Glutamatergic neuron (in vitro differentiated cells): ENCODE measurements around the gene MAST4. TPM values are rescaled to one million over a fixed set of nuclear protein-coding genes. Genes with fewer than 3 reads are reported as not detected.

ENCODE experiments used
- DNase-seq: peaks from one replicate; pipeline ENCODE4 v3.0.0; 2022
- H3K27ac Mint-ChIP-seq: one replicate; pipeline ENCODE4 v1.8.0; 2020; ENCODE audit warnings: mild to moderate bottlenecking, mixed read lengths, inconsistent platforms; ENCODE audit not compliant: unreplicated experiment
- H3K27me3 Mint-ChIP-seq: one replicate; pipeline ENCODE4 v1.8.0; 2020; ENCODE audit warnings: mild to moderate bottlenecking, moderate library complexity, mixed read lengths, inconsistent platforms; ENCODE audit not compliant: unreplicated experiment
- H3K36me3 Mint-ChIP-seq: one replicate; pipeline ENCODE4 v1.8.0; 2020; ENCODE audit warnings: mild to moderate bottlenecking, mixed read lengths, inconsistent platforms; ENCODE audit not compliant: unreplicated experiment
- H3K4me1 Mint-ChIP-seq: one replicate; pipeline ENCODE4 v1.8.0; 2020; ENCODE audit warnings: mild to moderate bottlenecking, low read depth, mixed read lengths, inconsistent platforms; ENCODE audit not compliant: unreplicated experiment
- H3K4me3 Mint-ChIP-seq: one replicate; pipeline ENCODE4 v1.8.0; 2020; ENCODE audit warnings: mild to moderate bottlenecking, mixed read lengths, inconsistent platforms; ENCODE audit not compliant: unreplicated experiment
- H3K9me3 Mint-ChIP-seq: one replicate; pipeline ENCODE4 v1.8.0; 2020; ENCODE audit warnings: mild to moderate bottlenecking, moderate library complexity, mixed read lengths, inconsistent platforms; ENCODE audit not compliant: unreplicated experiment
- total RNA-seq: library from RNA; stranded (reverse); fragmentation: NEBNext Ultra II Directional; extraction: Animal tissue kit (Norgen Biotek cat#: 25700); gene quantifications from one replicate; pipeline ENCODE4 v1.2.1, GENCODE V29; 2021; ENCODE audit not compliant: unreplicated experiment
- TF ChIP-seq, protein P1 (sequence below): fragments of 200-600 bp; sonication (generic); IDR thresholded peaks from one replicate; pipeline ENCODE4 v1.5.0; 2021; ENCODE audit not compliant: partially characterized antibody, unreplicated experiment

The MAST4 gene
- total RNA-seq, 1 donor from 2014 or later, result 11.5 TPM

DNA sequence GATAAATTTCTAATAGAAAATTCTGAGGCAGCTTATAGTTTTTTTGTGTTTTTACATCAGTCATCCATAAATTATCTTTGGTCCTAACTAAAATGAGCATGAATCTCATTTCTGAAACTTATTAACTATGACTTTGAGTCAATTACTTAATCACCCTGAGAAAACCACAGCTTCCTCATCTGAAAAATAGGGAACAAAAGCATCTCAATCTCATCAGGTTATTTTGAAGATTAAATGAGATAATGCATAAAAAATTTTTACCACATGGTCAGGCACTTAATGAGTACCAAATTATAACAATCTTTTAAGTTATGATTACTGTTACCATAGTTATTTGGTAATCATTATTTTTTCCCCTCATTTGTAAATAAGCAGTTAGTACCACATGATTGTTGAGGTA is 279.1 kb downstream of the MAST4 start:
- peaks cover 2% of the 10 kb centered on the region for H3K27me3 Mint-ChIP-seq
- H3K4me3 Mint-ChIP-seq, result no peak overlapping the region
- no peak for DNase-seq
- no peak overlapping the region for H3K27ac Mint-ChIP-seq
- H3K9me3 Mint-ChIP-seq, result no peaks in the 10 kb centered on the region
- peaks cover 12% of the 10 kb centered on the region for H3K4me1 Mint-ChIP-seq
- TF ChIP-seq, protein P1, sequence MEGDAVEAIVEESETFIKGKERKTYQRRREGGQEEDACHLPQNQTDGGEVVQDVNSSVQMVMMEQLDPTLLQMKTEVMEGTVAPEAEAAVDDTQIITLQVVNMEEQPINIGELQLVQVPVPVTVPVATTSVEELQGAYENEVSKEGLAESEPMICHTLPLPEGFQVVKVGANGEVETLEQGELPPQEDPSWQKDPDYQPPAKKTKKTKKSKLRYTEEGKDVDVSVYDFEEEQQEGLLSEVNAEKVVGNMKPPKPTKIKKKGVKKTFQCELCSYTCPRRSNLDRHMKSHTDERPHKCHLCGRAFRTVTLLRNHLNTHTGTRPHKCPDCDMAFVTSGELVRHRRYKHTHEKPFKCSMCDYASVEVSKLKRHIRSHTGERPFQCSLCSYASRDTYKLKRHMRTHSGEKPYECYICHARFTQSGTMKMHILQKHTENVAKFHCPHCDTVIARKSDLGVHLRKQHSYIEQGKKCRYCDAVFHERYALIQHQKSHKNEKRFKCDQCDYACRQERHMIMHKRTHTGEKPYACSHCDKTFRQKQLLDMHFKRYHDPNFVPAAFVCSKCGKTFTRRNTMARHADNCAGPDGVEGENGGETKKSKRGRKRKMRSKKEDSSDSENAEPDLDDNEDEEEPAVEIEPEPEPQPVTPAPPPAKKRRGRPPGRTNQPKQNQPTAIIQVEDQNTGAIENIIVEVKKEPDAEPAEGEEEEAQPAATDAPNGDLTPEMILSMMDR, result no peak
- no peaks in the 10 kb centered on the region for H3K36me3 Mint-ChIP-seq

DNA sequence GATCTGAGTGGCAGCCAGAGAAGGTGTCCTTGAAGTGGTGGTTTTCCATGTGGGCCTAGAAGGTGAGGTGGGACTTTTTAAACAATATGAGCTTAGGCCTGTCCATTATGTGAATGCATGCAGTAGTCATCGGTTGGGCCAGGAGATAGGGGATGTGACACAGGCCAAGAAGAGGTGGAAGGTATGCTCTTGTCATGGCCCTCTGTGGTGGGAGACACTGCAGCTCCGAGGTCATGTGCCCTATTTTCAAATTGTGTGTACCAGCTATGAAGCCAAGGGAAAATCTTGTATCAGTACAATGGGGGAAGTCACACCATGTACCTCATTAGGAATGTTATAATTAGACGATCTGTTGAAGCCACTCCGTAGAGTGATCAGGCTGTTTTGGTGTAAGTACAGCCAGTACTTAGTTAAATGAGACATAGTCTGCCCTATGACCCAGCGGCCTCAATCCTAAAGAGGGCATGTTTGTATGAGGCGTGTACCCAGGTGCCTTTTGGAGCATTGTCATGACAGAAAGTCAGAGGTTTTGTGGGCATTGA is 280.1 kb downstream of the MAST4 start:
- H3K36me3 Mint-ChIP-seq, result no peaks in the 10 kb centered on the region
- H3K4me1 Mint-ChIP-seq, result peaks cover 8% of the 10 kb centered on the region

GRCh38 chr5:66877843-66878242 is 281.6 kb downstream of the MAST4 start:
- Mint-ChIP-seq H3K27ac (no peak overlapping the region), H3K9me3 (no peaks in the 10 kb centered on the region), H3K36me3 (no peaks in the 10 kb centered on the region), H3K27me3 (no peaks in the 10 kb centered on the region), H3K4me3 (no peak overlapping the region), H3K4me1 (peaks cover 8% of the 10 kb centered on the region)
- TF ChIP-seq, protein P1, result no peak
- no peak for DNase-seq

More for the DNA sequence above, 280.1 kb downstream of the MAST4 start:
- Mint-ChIP-seq H3K27me3 (no peaks in the 10 kb centered on the region), H3K9me3 (no peaks in the 10 kb centered on the region), H3K27ac (no peak overlapping the region), H3K4me3 (no peak overlapping the region)
- TF ChIP-seq, protein P1, result no peak
- DNase-seq, result no peak

DNA sequence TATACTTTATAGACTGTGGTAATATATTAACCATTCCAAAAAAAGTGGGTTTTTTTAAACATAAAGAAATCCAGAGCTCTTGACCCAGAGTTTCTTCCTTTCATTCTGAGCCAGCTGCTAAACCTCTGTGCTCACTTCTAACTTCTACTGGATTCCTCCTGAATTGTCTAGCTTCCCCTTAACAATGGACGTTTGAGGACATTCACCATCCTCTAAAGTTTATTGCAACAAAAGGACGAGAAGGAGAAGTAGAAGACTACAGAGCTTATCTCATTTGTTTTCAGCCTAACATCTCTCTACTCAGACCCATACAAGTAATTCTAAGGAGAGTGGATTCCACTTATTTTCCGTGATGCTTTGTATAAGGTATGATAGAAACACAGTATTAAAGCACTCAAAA is 284.2 kb downstream of the MAST4 start:
- DNase-seq, result no peak
- TF ChIP-seq, protein P1, result no peak
- Mint-ChIP-seq H3K36me3 (no peaks in the 10 kb centered on the region), H3K9me3 (no peaks in the 10 kb centered on the region), H3K27me3 (no peaks in the 10 kb centered on the region), H3K4me1 (no peaks in the 10 kb centered on the region), H3K27ac (no peak overlapping the region), H3K4me3 (no peak overlapping the region)

DNA sequence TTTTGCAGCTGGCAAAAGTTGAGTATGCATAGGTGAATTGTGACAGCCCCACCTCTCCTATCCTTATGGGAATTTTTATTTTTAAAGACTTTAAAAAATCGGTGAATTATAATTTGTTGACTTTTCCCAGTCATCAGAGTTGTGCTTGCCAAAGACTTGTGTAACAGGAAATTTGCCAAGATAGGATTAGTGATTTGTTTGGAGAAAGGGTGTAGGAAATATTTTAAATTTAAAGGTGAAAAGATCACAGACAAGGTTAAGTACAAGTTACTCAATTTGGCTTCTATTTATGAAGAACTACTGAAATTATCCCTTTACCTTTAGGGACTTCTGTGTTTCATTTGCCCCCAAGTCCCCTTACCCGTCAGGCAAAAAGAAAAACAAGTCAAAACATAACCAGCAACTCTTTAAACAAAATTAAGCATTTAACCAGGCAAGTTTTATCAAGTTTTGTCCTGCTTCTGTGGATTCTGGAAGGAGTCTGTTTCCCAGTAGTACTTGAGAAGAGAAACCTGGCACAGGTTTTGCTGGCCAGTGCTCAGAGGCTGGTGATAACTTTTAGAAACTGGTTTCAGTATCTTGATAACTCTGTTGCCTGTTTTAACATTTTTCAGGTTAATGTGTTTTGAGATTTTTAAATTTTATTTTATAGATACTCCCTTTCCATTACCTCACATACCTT is 285.4 kb downstream of the MAST4 start:
- Mint-ChIP-seq H3K9me3 (no peaks in the 10 kb centered on the region), H3K4me3 (no peak overlapping the region), H3K36me3 (no peaks in the 10 kb centered on the region), H3K27me3 (no peaks in the 10 kb centered on the region), H3K27ac (no peak overlapping the region), H3K4me1 (no peaks in the 10 kb centered on the region)
- TF ChIP-seq, protein P1, result no peak
- DNase-seq, result no peak
